Keratinocyte (primary cell): ENCODE measurements around the gene FSTL1.

ENCODE experiments used
- EZH2 ChIP-seq: IDR thresholded peaks from one replicate; pipeline ENCODE4 v1.6.1; 2012; ENCODE audit warnings: inconsistent platforms, mild to moderate bottlenecking, low read length, moderate library complexity
- TF ChIP-seq, protein P1 (sequence below), 3 experiments: IDR thresholded peaks in 1 of 3; conservative IDR thresholded peaks in 1 of 3; optimal IDR thresholded peaks in 1 of 3; 2 replicates in 2 of 3; 3 replicates in 1 of 3; pipeline versions ENCODE3 to v1.5.1; 2011; ENCODE audit warnings: low read length in 3 of 3, mild to moderate bottlenecking in 3 of 3, moderate library complexity in 2 of 3, control low read depth in 1 of 3, inconsistent platforms in 1 of 3; ENCODE audit not compliant: insufficient read depth in 2 of 3; ENCODE audit errors: extremely low read depth in 1 of 3

DNA sequence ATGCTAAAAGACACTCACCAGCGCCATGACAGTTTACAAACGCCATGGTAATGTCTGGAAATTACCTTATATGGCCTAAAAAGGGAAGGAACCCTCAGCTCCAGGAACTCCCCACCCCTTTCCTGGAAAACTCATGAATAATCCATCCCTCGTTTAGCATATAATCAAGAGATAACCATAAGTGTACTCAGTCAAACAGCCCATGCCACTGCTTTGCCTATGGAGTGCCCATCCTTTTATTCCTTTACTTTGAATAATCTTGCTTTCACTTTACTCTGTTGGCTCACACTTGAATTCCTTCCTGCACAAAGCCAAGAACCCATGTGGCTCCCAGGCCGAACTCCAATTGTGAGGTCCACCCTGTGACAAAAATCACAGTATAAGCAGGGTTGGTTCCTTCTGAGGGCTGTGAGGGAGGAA lies 19.1 kb upstream of the FSTL1 start:
- TF ChIP-seq, protein P1, sequence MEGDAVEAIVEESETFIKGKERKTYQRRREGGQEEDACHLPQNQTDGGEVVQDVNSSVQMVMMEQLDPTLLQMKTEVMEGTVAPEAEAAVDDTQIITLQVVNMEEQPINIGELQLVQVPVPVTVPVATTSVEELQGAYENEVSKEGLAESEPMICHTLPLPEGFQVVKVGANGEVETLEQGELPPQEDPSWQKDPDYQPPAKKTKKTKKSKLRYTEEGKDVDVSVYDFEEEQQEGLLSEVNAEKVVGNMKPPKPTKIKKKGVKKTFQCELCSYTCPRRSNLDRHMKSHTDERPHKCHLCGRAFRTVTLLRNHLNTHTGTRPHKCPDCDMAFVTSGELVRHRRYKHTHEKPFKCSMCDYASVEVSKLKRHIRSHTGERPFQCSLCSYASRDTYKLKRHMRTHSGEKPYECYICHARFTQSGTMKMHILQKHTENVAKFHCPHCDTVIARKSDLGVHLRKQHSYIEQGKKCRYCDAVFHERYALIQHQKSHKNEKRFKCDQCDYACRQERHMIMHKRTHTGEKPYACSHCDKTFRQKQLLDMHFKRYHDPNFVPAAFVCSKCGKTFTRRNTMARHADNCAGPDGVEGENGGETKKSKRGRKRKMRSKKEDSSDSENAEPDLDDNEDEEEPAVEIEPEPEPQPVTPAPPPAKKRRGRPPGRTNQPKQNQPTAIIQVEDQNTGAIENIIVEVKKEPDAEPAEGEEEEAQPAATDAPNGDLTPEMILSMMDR (optimal IDR thresholded peaks at IDR 0.05 in 1 of 3, IDR thresholded peaks at IDR 0.05 in 1 of 3, conservative IDR thresholded peaks at IDR 0.05 in 1 of 3; ENCODE audit: extremely low read depth in 1 of 3, insufficient read depth in 2 of 3, low read length in 3 of 3) = no peak
- no peak for TF ChIP-seq EZH2
